DND-41 (cell line): Measurements from ENCODE around the gene ATXN7L2.

Experiments
- EZH2 ChIP-seq: IDR thresholded peaks from 3 replicates; pipeline ENCODE4 v1.6.1; 2012; ENCODE audit warnings: borderline replicate concordance, low read depth, mild to moderate bottlenecking, moderate library complexity, low read length, inconsistent platforms; ENCODE audit not compliant: severe bottlenecking
- TF ChIP-seq, protein P1 (sequence below): IDR thresholded peaks from 2 replicates; pipeline ENCODE4 v1.5.1; 2012; ENCODE audit warnings: borderline replicate concordance, low read length, moderate library complexity, mild to moderate bottlenecking; ENCODE audit not compliant: poor library complexity, severe bottlenecking; ENCODE audit errors: extremely low read depth

DNA sequence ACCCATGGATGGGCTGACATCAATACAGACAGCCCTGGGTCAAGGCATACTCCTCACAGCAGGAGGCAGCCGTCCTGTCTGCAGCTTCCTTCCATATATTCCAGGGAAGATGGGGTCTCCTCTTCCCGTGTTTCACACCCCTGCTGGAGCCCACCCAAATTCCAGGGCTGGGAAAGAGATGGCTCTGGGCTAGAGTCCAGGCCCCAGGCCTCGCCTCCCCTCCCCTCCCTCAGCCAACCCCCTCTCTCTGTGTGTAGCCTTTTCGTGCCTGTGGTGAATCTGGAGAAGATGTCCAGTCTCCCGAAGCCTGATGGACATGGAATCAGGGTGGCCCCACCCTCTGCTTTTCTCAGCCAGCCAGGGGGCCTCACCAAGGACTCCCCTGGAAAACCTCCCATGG, 3.6 kb downstream of the ATXN7L2 start:
- TF ChIP-seq, protein P1, sequence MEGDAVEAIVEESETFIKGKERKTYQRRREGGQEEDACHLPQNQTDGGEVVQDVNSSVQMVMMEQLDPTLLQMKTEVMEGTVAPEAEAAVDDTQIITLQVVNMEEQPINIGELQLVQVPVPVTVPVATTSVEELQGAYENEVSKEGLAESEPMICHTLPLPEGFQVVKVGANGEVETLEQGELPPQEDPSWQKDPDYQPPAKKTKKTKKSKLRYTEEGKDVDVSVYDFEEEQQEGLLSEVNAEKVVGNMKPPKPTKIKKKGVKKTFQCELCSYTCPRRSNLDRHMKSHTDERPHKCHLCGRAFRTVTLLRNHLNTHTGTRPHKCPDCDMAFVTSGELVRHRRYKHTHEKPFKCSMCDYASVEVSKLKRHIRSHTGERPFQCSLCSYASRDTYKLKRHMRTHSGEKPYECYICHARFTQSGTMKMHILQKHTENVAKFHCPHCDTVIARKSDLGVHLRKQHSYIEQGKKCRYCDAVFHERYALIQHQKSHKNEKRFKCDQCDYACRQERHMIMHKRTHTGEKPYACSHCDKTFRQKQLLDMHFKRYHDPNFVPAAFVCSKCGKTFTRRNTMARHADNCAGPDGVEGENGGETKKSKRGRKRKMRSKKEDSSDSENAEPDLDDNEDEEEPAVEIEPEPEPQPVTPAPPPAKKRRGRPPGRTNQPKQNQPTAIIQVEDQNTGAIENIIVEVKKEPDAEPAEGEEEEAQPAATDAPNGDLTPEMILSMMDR: no peak
- no peak for TF ChIP-seq EZH2
